Smooth muscle cell of the brain vasculature (primary cell): ENCODE results near the gene MICAL2.

Experiments used
- DNase-seq: peaks from one replicate; pipeline ENCODE4 v3.0.0-alpha.2; 2012; ENCODE audit warnings: low read depth, low spot score

The MICAL2 gene

GRCh38 chr11:12110201-12110713, at the start of gene MICAL2:
Gene MICAL2 (plus strand): TSS chr11:12110590. CDS start chr11:12162156, 51,566 bp downstream.
- peak; percentile 62 for DNase-seq

GRCh38 chr11:12061851-12062560, 48.4 kb upstream of the MICAL2 start:
- no peak for DNase-seq

GRCh38 chr11:12063251-12063650, 47.1 kb upstream of the MICAL2 start:
- no peak for DNase-seq

- DNase-seq = no peak
Measured at GRCh38 chr11:12064136-12064953, 46.0 kb upstream of the MICAL2 start.

- no peak for DNase-seq
Measured at GRCh38 chr11:12064954-12065280, 45.5 kb upstream of the MICAL2 start.

- DNase-seq = no peak
Measured at GRCh38 chr11:12066056-12066798, 44.2 kb upstream of the MICAL2 start.

- no peak for DNase-seq
Measured at GRCh38 chr11:12066799-12067508, 43.4 kb upstream of the MICAL2 start.

- DNase-seq = no peak
Measured at GRCh38 chr11:12067796-12068357, 42.5 kb upstream of the MICAL2 start.

- DNase-seq = no peak
Measured at GRCh38 chr11:12069066-12069676, 41.2 kb upstream of the MICAL2 start.

GRCh38 chr11:12070446-12071267, 39.7 kb upstream of the MICAL2 start:
- DNase-seq = no peak

- DNase-seq = no peak
Measured at GRCh38 chr11:12071574-12071973, 38.8 kb upstream of the MICAL2 start.

GRCh38 chr11:12073436-12073835, 37.0 kb upstream of the MICAL2 start:
- DNase-seq = no peak

GRCh38 chr11:12073886-12074285, 36.5 kb upstream of the MICAL2 start:
- no peak for DNase-seq

GRCh38 chr11:12074529-12075195, 35.7 kb upstream of the MICAL2 start:
- DNase-seq = no peak

- no peak for DNase-seq
Measured at GRCh38 chr11:12075291-12075690, 35.1 kb upstream of the MICAL2 start.

GRCh38 chr11:12075822-12076821, 34.3 kb upstream of the MICAL2 start:
- DNase-seq = peak; percentile 91

GRCh38 chr11:12076840-12077534, 33.4 kb upstream of the MICAL2 start:
- DNase-seq = no peak
